GM18520 (cell line): ENCODE data around the gene ZMYM4.
"Not testable (repeated sequence)": the region's sequence is repeated elsewhere in the genome, so short reads cannot be mapped to it uniquely, and the experiment has no call there.

ENCODE experiments used
- ATAC-seq: cut with Tn5 transposase; IDR thresholded peaks from one replicate; pipeline ENCODE4 v1.9.1; 2021; ENCODE audit not compliant: unreplicated experiment

ZMYM4 gene

DNA sequence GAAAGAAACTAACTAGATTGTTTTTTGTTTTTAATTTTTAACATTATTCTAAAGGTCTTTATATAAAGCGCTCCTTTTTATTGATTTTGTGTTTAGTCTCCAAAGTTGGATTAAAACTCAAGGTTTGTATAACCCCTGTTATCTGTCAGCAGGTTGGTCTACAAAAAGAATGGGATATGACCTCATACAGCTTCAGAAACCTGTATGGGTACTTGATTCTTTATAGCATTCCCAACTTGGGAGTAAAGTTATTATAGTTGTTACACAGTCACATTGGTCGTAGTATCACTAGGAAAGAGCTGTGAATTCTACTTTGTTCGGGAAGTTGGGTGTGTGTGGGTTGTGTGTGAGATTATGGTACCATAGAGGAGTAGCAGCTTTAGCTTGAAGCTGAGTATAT lies 52.4 kb downstream of the ZMYM4 start:
- no peak for ATAC-seq

DNA sequence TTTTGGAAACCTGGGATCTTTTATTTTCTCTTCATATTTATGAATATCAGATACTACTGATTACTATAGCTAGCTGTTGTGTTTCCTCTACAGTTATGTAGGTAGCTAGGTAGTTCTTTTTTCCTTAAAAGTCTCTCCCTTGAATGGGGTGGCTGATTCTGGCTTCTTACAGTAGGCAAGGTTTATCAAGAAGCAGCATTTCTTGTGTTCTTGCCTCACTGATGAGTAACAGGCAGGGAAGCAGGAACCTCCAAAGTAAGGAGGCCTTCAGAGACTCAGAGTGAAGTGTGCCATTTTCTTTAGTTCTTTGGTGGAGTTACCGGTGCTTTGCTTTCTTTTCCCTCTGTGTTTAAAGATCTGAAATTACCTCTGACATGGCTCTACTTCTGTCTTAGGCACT lies 56.0 kb downstream of the ZMYM4 start:
- ATAC-seq, result no peak

DNA sequence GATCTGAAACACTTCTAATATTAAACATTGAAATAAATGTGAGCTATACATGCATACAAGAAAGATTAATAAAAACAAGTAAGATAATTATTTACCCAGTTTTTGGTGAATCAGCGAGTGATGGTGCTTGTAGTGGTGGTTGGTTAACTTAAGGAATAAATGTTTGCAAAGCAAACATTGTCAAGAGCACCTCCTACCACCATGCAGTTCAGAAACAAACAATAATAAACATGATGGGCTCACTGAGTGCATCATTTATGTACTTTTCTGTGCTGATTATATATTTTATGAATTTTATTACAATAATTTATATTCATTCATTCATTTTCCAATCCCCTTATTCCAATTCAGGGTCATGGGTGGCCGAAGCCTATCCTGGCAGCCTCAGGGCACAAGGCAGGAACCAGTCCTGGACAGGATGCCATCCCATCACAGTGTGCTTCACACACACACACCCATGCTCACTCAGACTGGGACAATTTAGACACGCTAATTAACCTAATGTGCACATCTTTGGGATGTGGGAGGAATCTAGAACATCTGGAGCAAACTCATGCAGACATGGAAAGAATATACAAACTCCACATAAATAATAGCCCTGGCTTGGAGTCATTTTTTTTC lies 57.8 kb downstream of the ZMYM4 start:
- no peak for ATAC-seq

DNA sequence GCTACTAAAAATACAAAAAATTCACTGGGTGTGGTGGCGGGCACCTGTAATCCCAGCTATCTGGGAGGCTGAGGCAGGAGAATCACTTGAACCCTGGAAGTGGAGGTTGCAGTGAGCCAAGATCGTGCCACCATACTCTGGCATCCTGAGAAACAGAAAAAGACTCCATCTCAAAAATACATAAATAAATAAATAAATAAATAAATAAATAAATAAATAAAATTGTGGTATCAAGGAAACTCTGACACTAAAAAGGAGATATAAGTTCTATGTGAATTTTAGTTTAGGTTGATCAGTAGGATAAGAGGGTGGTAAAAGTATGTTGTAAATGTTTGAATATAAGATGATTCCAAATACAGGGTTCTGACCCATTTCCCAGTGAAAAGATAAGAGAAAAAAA lies 63.1 kb downstream of the ZMYM4 start:
- not testable (repeated sequence) for ATAC-seq

DNA sequence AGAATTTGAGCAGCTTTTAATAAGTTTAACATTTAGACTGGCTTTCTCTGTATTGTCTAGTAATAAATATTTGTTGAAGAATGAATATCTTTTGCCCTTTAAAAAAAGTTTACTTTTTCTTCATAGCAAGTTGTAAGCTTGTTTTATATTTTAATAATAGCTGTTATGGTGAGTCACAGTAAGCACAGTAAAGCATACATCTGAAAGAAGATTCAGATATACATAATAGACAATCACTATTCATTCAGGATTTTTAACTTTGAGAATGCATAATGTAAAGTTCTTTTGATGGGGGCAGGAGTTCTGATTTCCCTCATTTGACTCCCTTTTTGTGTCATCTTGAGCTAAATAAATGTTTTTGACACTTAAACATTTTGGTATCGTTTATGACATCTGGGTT lies 66.0 kb downstream of the ZMYM4 start:
- no peak for ATAC-seq

DNA sequence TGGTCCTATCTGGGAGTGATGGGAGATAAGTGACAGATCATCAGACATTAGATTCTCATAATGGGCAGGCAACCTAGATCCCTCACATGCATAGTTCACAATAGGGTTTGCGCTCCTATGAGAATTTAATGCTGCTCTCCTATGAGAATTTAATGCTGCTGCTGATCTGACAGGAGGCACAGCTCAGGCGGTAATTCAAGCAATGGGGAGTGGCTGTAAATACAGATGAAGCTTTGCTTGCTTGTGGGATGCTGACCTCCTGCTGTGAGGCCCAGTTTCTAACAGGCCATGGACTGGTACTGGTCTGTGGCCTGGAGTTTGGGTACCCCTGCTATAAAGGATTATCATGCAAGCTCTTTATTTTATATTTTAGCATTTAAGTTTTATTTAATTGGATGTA lies 72.0 kb downstream of the ZMYM4 start:
- ATAC-seq, result no peak

DNA sequence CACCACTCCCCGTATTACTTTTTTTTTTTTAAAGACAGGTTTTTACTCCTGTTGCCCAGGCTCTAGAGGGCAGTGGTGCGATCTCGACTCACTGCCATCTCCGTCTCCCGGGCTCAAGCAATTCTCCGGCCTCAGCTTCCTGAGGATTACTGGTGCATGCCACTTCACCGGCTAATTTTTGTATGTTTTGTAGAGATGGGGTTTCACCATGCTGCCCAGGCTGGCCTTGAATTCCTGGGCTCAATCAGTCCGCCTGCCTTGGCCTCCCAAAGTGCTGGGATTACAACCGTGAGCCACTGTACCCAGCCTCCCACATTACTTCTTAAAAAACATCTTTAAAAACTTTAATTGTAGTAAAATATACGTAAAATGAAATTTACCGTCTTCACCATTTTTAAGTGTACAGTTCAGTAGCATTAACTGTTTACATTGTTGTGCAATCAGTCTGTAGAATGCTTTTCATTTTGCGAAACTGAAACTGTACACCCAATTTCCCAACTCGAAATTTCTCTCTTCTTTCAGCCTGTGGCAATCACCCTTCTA lies 77.0 kb downstream of the ZMYM4 start:
- no peak for ATAC-seq

DNA sequence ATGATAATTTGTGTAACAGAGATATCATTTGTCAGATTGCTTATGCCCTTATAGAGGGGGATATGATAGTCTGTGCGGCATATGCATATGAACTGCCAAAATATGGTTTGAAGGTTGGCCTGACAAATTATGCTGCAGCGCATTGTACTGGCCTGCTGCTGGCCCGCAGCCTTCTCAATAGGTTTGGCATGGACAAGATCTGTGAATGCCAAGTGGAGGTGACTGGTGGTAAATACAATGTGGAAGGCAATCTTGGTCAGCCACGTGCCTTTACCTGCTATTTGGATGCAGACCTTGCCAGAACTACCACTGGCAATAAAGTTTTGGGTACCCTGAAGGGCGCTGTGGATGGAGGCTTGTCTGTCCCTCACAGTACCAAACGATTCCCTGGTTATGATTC lies 82.4 kb downstream of the ZMYM4 start:
- no peak for ATAC-seq

DNA sequence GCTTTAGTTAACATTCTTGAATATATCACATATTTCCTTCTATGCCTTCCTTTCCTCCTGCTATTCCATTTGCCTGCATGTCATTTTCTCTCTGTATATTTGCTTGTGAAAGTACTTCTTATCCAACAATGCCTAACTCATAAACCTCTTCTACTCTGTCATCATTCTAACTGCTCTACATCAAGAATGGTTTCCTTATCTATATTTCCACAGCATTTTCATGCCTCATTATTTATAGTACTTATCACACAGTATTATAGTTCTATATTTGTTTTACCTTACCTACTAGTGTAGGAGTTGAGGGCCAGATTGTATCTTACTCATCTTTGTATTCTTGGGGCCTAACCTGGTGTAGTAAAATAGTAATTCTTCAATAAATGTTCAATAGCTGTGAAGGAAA lies 91.5 kb downstream of the ZMYM4 start:
- ATAC-seq, result no peak

DNA sequence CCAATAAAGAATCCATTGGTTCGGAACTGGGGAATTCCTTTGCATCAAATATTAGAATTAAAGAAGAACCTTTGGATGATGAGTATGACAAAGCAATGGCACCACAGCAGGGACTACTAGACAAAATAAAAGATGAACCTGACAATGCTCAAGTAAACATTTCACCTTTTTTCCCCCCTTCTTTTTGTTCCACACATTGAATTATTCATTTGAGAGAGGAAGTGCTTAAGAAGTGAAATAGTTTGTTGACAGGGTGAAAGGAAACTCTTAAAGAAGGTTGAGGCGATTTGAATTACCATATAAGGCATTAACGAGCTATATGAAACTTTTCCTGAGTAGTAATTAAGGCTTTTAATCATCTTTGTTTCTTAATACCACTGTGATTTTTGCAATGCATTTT lies 93.1 kb downstream of the ZMYM4 start:
- ATAC-seq, result no peak

DNA sequence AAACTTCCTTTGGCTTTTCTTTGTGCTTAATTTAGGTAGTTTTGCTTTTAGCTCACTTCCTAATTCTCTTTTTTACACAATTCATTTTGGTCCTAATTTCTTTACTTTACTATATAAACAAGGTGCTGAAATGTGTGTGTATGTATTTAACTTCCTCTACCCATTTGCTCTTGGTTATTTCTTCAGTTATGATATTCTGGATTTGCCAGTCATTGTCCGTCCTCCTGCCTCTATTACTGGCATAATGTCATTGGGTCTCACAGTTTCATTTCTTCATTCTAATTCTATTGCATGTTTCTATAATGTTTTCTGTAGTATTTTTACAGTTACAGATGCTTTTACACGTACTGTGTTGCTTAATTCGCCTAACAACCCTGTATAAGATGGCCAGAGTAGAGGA lies 96.2 kb downstream of the ZMYM4 start:
- ATAC-seq, result no peak

DNA sequence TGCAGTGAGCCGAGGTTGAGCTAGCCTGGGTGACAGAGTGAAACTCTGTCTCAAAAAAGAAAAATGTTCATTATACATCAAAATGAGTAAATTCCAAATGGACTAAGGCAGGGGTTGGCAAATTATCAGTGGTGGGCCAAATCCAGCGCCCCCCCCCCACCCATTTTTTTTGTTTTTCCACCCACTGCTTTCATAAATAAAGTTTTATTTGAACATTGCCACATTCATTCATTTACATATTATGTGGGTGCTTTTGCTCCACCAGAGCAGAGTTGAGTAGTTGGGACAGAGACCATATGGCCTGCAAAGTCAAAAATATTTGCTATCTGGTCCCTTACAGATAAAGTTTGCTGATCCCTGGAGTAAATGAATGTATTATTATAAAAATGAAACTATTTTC lies 99.4 kb downstream of the ZMYM4 start:
- no peak for ATAC-seq

DNA sequence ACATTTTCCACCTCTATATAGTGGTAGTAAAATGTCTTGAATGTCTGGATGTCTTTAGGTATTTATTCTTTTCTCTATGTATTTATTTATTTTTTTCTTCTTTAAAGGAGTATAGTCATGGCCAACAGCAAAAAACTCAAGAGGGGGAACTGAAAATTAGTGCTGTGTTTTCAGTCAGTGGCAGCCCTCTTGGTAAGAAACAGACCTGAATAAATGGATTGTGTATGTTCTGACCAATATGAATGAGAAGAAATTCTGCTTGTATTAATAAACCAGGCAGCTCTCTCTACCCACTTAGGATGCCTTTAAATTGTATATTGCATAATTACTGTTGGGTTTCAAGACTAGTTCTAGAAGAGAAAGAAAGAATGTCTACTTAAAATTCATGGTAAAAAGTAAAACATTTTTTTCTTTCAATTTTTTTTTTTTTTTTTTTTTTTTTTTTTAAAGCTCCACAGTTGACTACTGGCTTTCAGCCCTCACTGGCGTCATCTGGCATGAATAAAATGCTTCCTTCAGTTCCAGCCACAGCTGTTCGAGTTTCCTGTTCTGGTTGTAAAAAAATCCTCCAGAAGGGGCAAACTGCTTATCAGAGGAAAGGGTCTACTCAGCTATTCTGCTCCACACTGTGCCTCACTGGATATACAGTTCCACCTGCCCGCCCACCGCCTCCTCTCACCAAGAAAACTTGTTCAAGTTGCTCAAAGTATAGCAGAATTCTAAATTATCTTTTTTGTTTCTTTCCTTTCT lies 101.6 kb downstream of the ZMYM4 start:
- ATAC-seq, result no peak

DNA sequence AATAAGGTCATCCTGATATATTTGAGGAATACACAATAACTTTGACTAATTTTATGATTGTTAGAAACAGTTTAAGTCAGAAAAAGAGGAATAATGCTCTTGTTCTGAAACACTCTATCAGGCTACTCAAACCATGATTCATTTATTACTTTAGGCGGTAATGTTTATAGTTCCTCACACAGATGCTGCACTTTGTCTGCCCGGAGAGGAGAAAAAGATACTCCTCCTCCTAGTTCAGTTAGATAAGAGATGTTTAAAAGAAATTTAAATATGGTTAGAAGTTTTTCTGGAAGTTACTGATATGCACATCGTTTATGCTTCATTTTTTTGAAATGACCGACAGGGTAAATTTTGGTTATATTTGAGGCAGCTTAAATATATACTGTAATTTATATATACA lies 103.0 kb downstream of the ZMYM4 start:
- no peak for ATAC-seq

DNA sequence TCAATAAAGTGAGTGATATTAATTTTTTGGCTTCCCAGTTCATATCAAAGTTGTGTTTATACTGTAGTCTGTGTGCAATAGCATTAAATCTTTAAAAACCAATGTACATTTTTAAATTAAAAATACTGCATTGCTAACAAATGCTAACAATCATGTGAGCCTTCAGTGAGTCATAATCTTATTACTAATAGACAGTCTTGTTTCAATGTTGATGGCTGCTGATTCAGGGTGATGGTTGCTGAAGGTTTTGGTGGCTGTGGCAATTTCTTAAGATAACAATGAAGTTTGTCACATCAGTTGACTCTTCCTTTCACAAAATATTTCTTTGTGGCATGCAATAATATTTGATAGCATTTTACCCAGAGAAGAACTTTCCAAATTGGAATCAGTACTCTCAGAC lies 109.0 kb downstream of the ZMYM4 start:
- ATAC-seq, result no peak

DNA sequence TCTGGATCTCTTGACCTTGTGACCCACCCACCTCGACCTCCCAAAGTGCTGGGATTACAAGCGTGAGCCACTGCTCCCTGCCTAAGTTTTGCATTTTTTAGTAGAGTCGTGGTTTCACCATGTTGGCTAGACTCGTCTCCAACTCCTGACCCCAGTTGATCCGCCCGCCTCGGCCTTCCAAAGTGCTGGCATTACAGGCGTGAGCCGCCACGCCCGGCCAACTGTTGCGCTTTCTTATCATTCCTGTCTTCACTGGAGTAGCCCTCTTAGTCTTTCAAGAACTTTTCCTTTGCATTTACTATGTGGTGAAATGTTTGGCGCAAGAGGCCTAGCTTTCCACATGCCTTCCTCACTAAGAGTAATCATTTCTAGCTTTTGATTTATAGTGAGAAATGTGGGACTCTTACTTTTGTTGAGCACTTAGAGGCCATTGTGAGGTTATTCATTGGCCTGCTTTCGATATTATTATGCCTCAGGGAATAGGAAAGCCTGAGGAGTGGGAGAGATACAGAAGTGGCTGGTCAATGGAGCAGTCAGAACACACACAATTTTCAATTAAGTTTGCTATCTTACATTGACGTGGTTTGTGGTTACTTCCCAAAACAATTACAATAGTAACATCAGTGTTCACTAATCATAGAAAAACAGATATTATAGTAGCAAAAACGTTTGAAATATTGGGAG lies 111.0 kb downstream of the ZMYM4 start:
- ATAC-seq, result no peak

DNA sequence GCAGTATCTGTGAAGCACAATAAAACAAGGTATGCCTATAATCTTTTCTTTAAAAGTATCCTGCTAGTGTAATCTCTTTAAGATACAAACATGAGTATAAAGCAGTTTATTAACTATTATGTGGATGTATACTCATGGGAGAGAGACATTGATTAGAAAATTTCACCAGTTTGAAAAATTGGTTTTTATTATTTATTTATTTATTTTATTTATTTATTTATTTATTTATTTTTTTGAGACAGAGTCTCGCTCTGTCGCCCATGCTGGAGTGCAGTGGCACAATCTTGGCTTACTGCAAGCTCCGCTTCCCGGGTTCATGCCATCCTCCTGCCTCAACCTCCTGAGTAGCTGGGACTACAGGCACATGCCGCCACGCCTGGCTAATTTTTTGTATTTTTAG lies 111.6 kb downstream of the ZMYM4 start:
- not testable (repeated sequence) for ATAC-seq

DNA sequence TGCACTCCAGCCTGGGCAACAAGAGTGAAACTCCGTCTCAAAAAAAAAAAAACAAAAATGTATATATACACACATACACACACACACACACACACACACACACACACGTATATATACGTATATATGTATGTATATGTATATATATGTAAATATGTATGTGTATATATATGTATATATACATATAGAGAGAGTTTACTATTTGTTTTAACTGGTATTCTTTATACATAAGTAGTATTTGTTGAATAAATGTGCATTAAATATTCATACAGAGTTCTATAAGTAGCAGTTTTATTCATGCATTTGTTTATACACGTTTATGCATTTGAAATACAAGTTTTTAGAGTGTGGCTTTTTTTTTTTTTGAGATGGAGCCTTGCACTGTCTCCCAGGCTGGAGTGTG lies 113.6 kb downstream of the ZMYM4 start:
- no peak for ATAC-seq

DNA sequence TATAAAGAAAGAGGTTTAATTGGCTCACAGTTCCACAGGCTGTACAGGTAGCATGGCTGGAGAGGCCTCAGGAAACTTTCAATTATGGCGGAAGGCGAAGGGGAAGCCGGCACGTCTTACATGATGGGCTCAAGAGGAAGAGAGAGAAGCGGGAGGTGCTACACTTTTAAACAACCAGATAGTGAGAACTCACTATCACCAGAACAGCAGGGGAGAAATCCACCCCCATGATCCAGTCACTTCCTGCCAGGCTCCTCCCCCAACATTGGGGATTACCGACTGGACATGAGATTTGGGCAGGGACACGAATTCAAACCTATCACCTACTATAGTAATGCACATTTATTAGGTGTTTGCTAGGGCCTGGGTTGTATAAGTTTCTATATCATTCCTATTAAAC lies 117.8 kb downstream of the ZMYM4 start:
- ATAC-seq, result no peak

DNA sequence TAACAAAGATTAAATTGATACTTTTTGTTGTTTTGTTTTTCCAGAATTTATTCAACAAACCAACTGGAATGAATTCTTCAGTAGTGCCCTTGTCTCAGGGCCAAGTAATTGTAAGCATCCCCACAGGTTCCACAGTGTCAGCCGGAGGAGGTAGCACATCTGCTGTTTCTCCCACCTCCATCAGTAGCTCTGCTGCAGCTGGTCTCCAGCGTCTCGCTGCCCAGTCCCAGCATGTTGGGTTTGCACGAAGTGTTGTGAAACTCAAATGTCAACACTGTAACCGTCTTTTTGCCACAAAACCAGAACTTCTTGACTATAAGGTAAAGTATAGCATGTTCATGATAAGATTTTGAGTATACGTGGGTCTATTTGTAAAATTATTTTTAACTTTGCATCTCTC lies 118.5 kb downstream of the ZMYM4 start:
- no peak for ATAC-seq

DNA sequence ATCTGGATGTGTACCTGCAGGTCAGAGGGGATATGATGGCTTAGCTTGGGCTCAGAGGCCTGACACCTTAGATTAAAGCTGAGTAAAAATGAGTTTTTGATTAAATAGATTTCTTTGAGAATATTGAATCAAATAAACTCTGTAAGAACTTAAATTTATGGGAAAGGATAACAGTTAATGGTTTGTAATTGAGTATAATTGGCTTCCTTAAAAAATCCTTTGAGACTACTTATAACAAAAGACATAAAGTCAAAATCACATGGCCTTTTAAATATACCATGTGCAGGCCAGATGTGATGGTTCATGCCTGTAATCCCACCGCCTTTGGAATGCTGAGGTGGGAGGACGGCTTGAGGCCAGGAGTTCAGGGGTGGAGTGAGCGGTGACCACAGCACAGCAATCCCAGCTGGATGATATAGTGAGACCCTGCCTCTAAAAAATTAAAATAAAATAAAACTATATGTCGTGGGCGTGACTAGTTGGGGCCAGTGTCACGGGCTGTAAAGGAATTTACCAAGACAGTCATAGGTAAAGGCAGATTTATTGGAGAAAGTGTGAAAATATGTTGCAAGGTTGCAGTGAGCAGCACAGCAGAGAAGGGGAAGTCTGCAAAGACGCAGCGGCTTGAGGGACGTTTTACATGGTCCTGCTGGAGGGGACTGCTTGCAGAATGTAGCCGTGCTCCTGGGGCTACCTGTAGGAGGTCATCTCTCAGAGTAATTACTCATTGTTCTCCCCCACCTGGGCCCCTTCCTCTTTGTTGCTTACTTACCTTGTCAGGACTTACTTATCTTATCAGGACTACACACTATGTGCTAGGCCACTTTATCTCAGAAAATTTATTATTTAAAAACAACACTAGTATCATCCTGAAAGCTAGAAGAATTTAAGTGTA lies 122.3 kb downstream of the ZMYM4 start:
- no peak for ATAC-seq
